ENCODE results near the gene PADI1.

The PADI1 gene

GRCh38 chr1:17181781-17182464 is 23.0 kb upstream of the PADI1 start:
- no peak for DNase-seq

- DNase-seq, result no peak
These were observed 21.4 kb upstream of the PADI1 start for GRCh38 chr1:17183388-17184160.

GRCh38 chr1:17184161-17184665 is 20.7 kb upstream of the PADI1 start:
- no peak for DNase-seq

GRCh38 chr1:17184822-17185484 is 20.0 kb upstream of the PADI1 start:
- DNase-seq, result no peak

GRCh38 chr1:17185485-17185860 is 19.5 kb upstream of the PADI1 start:
- no peak for DNase-seq

GRCh38 chr1:17186216-17186909 is 18.6 kb upstream of the PADI1 start:
- peak; percentile 78 for DNase-seq

- DNase-seq, result peak; percentile 24
These were observed 17.9 kb upstream of the PADI1 start for GRCh38 chr1:17187051-17187450.

- no peak for DNase-seq
These were observed 16.7 kb upstream of the PADI1 start for GRCh38 chr1:17188217-17188616.

GRCh38 chr1:17188889-17189631 is 15.9 kb upstream of the PADI1 start:
- DNase-seq, result no peak

GRCh38 chr1:17189632-17189990 is 15.3 kb upstream of the PADI1 start:
- DNase-seq, result peak; percentile 91

GRCh38 chr1:17190010-17190995 is 14.6 kb upstream of the PADI1 start:
- DNase-seq, result peak; percentile 98

GRCh38 chr1:17191990-17192242 is 13.0 kb upstream of the PADI1 start:
- DNase-seq, result no peak

- DNase-seq, result no peak
These were observed 12.3 kb upstream of the PADI1 start for GRCh38 chr1:17192394-17193221.

GRCh38 chr1:17193222-17194132 is 11.5 kb upstream of the PADI1 start:
- no peak for DNase-seq

GRCh38 chr1:17194133-17194475 is 10.8 kb upstream of the PADI1 start:
- DNase-seq, result no peak

GRCh38 chr1:17194615-17195528 is 10.1 kb upstream of the PADI1 start:
- no peak for DNase-seq

- no peak for DNase-seq
These were observed 9.2 kb upstream of the PADI1 start for GRCh38 chr1:17195731-17196130.

- DNase-seq, result no peak
These were observed 8.3 kb upstream of the PADI1 start for GRCh38 chr1:17196496-17197185.
